Astrocyte (in vitro differentiated cells and primary cell): Measurements from ENCODE around the gene PLAC1.

Experiments used
- EZH2 ChIP-seq: IDR thresholded peaks from 2 replicates; pipeline ENCODE4 v1.6.1; 2012; ENCODE audit warnings: mild to moderate bottlenecking, low read length, inconsistent platforms; ENCODE audit not compliant: insufficient read depth
- TF ChIP-seq, protein P1 (sequence below): IDR thresholded peaks from 2 replicates; pipeline ENCODE4 v1.5.1; 2011; ENCODE audit warnings: low read depth, mild to moderate bottlenecking, inconsistent platforms, low read length, moderate library complexity; ENCODE audit not compliant: insufficient read depth

DNA sequence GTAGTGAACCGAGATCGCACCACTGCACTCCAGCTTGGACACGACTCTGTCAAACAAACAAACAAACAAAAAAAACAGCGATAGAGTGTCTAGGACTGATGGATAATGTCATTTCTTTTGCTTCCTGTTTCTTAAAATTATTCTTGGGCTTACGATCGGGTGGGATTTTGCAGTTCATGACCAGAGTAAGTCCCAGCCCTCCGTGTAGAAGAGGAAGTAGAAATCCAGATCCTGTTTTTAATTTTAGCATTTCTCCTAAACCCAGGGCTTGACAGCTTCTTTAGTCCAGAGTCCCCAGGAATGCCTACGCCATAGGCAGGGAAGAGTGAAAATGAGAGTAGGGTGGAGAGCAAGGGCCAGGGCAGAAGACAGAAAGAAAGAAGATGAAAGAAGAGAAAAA, 104.0 kb downstream of the PLAC1 start:
- TF ChIP-seq, protein P1, sequence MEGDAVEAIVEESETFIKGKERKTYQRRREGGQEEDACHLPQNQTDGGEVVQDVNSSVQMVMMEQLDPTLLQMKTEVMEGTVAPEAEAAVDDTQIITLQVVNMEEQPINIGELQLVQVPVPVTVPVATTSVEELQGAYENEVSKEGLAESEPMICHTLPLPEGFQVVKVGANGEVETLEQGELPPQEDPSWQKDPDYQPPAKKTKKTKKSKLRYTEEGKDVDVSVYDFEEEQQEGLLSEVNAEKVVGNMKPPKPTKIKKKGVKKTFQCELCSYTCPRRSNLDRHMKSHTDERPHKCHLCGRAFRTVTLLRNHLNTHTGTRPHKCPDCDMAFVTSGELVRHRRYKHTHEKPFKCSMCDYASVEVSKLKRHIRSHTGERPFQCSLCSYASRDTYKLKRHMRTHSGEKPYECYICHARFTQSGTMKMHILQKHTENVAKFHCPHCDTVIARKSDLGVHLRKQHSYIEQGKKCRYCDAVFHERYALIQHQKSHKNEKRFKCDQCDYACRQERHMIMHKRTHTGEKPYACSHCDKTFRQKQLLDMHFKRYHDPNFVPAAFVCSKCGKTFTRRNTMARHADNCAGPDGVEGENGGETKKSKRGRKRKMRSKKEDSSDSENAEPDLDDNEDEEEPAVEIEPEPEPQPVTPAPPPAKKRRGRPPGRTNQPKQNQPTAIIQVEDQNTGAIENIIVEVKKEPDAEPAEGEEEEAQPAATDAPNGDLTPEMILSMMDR, result no peak
- TF ChIP-seq EZH2, result no peak
